GM19395 (cell line): ENCODE results near the gene FAM120A.

Experiments
- ATAC-seq: cut with Tn5 transposase; IDR thresholded peaks from one replicate; pipeline ENCODE4 v1.9.1; 2021; ENCODE audit warnings: mild to moderate bottlenecking, moderate library complexity; ENCODE audit not compliant: unreplicated experiment

Gene FAM120A

GRCh38 chr9:93612052-93612795 is 160.7 kb downstream of the FAM120A start:
- ATAC-seq = no peak

DNA sequence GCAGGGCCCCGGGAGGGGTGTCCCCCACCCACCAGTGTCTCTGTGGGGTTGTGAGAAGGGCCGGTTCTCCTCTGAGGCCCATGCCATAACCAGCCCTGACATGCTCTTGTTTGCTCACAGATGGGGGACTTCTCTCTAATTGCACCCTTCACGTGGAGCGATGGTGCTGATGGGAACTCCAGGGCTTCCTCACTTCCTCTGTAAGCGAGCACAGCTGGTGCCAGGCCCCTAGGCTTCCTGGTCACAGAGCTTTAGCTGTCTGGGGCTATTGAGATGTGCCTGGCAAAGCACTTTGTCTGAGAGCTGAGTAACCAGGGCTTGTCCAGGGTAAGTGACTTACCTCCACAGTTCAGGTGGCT is 161.3 kb downstream of the FAM120A start:
- ATAC-seq = no peak

DNA sequence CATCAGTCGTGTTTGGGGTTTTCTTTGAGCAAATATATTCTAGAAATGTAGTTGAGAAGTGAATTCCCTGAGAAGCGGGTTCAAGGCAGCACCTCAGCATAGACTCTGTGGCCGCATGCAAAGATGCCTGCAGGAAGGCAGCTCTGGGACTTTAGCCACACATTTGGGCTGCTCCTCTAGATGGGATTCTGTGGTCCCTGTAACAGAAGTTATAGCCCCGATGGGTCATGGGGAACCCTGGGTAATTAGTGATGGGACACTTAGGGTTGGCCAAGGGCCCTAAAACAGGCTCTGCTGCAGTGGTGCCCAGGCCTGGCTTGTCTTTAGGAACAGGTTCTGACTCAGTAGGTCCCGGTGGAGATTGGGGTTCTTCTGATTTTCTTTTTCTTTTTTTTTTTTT is 161.7 kb downstream of the FAM120A start:
- ATAC-seq = no peak

DNA sequence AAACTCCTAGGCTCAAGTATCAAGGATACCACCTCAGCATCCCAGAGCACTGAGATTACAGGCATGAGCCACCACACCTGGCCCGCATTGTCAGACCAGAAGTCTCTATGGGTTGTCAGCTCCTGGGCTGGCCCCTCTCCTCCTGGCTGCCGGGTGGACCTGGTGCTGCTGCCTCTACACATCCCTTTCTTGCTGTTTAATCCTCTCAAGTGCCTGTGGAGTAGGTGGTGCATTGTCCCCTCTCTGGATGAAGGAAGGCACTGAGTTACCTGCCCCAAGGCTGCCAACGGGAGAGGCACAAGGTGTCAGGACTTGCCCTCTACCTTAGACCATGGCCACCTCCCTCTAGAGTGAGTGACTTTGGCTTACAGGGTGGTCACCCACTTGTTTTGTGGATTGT is 162.3 kb downstream of the FAM120A start:
- ATAC-seq = no peak

- no peak for ATAC-seq
These were observed 163.5 kb downstream of the FAM120A start for GRCh38 chr9:93614830-93615468.
